GM23338 (cell line): ENCODE data around the gene PBX3. TPM values are rescaled to one million over a fixed set of nuclear protein-coding genes. Genes with fewer than 3 reads are reported as not detected.

Source experiments
- polyA plus RNA-seq: library from polyadenylated mRNA; unstranded; fragments of >200 nt; fragmentation: Nextera tagmentation; extraction: Ambion mirVana; gene quantifications from 2 replicates; pipeline ENCODE4 v1.2.1, GENCODE V29; 2016
- total RNA-seq: library from RNA; depleted of rRNA; stranded (reverse); fragments of >200 nt; shearing (Covaris generic); gene quantifications from 2 replicates; pipeline ENCODE4 v1.2.3, GENCODE V29; 2014; rRNA removed

PBX3 gene
- total and polyA plus RNA-seq, 2 experiments from 2014 or later, result 28.9 to 50.5 TPM

Other genes starting within 250 kb of the PBX3 start
- gene MAPKAP1, start 40.2 kb upstream of the PBX3 start, total RNA-seq, result 95.4 and 98.5 TPM in 2 replicates
- 57.5 and 68.4 TPM in 2 replicates for gene MAPKAP1, start 40.2 kb upstream of the PBX3 start, polyA plus RNA-seq